Measurements from ENCODE around the gene CREBRF. TPM values are rescaled to one million over a fixed set of nuclear protein-coding genes. Genes with fewer than 3 reads are reported as not detected.
"Not testable (repeated sequence)": the region's sequence is repeated elsewhere in the genome, so short reads cannot be mapped to it uniquely, and the experiment has no call there.

Gene CREBRF
- total RNA-seq, 1 donor from 2014 or later: 8.7 TPM

DNA sequence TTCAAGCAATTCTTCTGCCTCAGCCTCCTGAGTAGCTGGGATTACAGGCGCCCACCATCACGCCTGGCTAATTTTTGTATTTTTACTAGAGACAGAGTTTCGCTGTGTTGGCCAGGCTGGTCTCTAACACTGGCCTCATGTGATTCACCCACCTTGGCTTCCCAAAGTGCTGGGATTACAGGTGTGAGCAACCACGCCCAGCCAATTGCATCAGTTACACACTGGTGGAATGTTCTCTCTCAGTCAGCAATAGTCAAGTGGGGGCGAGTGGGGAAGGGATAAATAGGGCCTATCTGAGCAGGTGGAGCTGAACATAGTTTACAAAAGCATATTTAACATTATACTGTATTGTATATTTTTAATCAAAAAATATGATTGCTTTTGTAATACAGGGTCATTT is 98.5 kb downstream of the CREBRF start:
- H3K4me1 Mint-ChIP-seq (ENCODE audit: low read depth); DNase-seq (ENCODE audit: low spot score); intact Hi-C loops (cut with micrococcal nuclease); H3K4me3 Mint-ChIP-seq (ENCODE audit: low read depth); H3K27ac Mint-ChIP-seq; H3K27me3 Mint-ChIP-seq (ENCODE audit: low read depth); H3K9me3 Mint-ChIP-seq: not testable (repeated sequence)
- peaks cover 48% of the 10 kb centered on the region for H3K36me3 Mint-ChIP-seq (ENCODE audit: low read depth)

DNA sequence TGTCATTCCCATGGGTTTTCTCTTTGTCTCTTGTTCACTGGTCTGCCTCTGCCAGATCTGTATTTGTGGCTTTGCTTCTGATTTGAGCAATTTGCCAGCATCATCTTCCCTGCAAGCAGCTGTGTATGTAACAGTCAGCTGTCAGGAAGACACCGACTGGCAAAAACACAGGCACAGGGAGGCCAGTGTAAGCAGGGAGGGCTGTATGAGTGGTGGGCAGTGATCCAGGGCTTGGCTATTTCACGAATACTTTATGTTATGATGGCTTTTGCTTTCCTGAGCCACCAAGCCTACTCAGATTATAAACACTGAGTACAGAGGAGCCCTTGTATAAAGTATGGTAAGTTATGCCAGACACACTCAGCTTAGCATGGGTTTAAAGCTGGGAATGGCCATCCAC is 99.8 kb downstream of the CREBRF start:
- no peaks in the 10 kb centered on the region for H3K9me3 Mint-ChIP-seq
- H3K27me3 Mint-ChIP-seq (ENCODE audit: low read depth): no peaks in the 10 kb centered on the region
- DNase-seq (ENCODE audit: low spot score): no peak
- peaks cover 48% of the 10 kb centered on the region for H3K36me3 Mint-ChIP-seq (ENCODE audit: low read depth)
- H3K27ac Mint-ChIP-seq: no peak overlapping the region
- intact Hi-C loops (cut with micrococcal nuclease): no loop called here
- no peak overlapping the region for H3K4me3 Mint-ChIP-seq (ENCODE audit: low read depth)
- H3K4me1 Mint-ChIP-seq (ENCODE audit: low read depth): no peaks in the 10 kb centered on the region

DNA sequence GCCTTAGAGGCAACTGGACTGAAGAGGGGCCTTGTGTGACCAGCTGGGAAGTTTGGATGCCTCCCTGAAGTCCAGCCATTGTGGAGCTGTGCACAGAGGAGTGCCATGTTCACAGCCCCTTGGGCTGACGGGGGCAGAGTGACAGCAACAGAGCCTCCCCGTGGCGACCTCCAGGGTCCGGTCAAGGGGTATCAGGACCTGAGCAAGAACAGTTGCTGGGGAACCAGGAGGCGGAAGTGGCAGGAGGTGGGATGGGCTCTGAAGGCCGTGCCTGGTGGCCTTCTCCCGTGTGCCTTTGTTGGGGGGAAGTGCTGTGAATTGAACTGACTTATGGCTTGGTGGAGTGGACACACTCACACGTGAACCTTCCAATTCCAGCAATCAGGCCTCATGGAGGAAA is 102.2 kb downstream of the CREBRF start:
- DNase-seq (ENCODE audit: low spot score): no peak
- Mint-ChIP-seq H3K4me3 (ENCODE audit: low read depth) (no peak overlapping the region), H3K27ac (no peak overlapping the region), H3K27me3 (ENCODE audit: low read depth) (no peaks in the 10 kb centered on the region), H3K36me3 (ENCODE audit: low read depth) (peaks cover 54% of the 10 kb centered on the region), H3K9me3 (no peaks in the 10 kb centered on the region), H3K4me1 (ENCODE audit: low read depth) (no peaks in the 10 kb centered on the region)
- intact Hi-C loops (cut with micrococcal nuclease): no loop called here

DNA sequence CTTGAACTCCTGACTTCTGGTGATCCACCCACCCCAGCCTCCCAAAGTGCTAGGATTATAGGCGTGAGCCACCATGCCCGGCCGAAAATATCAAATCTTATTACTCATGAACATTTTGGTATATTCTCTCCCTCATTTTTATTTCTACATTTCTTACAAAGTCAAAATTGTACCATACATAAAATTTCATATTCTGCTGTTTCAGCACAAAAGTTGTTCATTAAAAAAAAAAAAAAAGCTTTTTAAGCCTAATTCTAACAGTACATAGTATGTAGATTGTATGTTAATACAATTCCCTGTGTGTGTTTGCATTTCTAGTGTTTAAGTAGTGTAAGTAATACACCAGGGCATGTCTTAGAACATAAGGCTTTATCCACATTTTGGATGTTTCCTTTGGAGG is 103.1 kb downstream of the CREBRF start:
- intact Hi-C loops (cut with micrococcal nuclease): no loop called here
- no peak overlapping the region for H3K27ac Mint-ChIP-seq

DNA sequence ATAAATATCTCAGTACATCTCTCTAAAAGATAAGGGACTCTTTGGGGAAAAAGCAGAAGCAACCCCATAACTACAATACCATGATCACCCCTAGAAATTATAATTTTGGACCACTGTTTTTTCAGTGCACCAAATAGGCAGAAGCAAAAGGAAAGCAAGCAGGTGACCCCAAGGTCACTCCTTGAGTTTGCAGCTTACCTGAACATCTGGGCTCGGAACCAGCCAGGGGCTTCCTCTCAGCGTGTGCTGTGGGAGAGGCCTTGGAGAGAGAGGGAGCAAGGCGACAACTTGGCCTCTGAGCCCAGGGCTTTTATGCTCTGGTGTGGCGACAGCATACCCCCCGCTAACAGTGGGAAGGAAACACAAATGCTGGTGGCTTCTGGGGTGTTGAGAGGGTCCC is 105.0 kb downstream of the CREBRF start:
- Mint-ChIP-seq H3K27me3 (ENCODE audit: low read depth) (no peaks in the 10 kb centered on the region), H3K4me1 (ENCODE audit: low read depth) (no peaks in the 10 kb centered on the region), H3K36me3 (ENCODE audit: low read depth) (peaks cover 43% of the 10 kb centered on the region), H3K27ac (no peak overlapping the region), H3K9me3 (no peaks in the 10 kb centered on the region), H3K4me3 (ENCODE audit: low read depth) (no peak overlapping the region)
- no peak for DNase-seq (ENCODE audit: low spot score)
- intact Hi-C loops (cut with micrococcal nuclease): no loop called here

More for the DNA sequence above, 103.1 kb downstream of the CREBRF start:
- no peaks in the 10 kb centered on the region for H3K9me3 Mint-ChIP-seq
- peaks cover 52% of the 10 kb centered on the region for H3K36me3 Mint-ChIP-seq (ENCODE audit: low read depth)
- no peaks in the 10 kb centered on the region for H3K4me1 Mint-ChIP-seq (ENCODE audit: low read depth)
- H3K4me3 Mint-ChIP-seq (ENCODE audit: low read depth): no peak overlapping the region
- H3K27me3 Mint-ChIP-seq (ENCODE audit: low read depth): no peaks in the 10 kb centered on the region
- DNase-seq (ENCODE audit: low spot score): no peak

DNA sequence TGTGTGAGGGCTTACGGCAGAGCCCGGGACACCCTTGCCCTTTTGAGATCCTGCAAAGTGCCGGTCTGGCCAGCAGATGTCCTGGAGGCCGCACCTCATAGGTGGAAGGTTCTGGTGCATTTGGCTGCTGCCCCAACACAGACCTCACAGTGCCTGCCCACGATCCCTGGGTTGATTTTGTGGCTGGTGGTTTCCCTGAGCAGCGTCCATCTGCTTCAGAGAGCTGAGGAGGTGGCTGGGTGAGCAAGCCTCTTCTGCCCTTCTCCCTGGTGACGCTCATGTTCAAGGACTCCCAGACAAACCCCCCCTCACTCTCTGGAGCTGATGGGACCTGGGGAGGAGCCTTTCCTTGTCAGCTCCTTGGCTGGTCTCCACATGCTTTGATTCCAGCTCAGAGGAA is 107.1 kb downstream of the CREBRF start:
- no peak overlapping the region for H3K27ac Mint-ChIP-seq
- DNase-seq (ENCODE audit: low spot score): no peak
- no peaks in the 10 kb centered on the region for H3K9me3 Mint-ChIP-seq
- H3K27me3 Mint-ChIP-seq (ENCODE audit: low read depth): no peaks in the 10 kb centered on the region
- intact Hi-C loops (cut with micrococcal nuclease): no loop called here
- no peaks in the 10 kb centered on the region for H3K4me1 Mint-ChIP-seq (ENCODE audit: low read depth)
- no peak overlapping the region for H3K4me3 Mint-ChIP-seq (ENCODE audit: low read depth)
- peaks cover 37% of the 10 kb centered on the region for H3K36me3 Mint-ChIP-seq (ENCODE audit: low read depth)

DNA sequence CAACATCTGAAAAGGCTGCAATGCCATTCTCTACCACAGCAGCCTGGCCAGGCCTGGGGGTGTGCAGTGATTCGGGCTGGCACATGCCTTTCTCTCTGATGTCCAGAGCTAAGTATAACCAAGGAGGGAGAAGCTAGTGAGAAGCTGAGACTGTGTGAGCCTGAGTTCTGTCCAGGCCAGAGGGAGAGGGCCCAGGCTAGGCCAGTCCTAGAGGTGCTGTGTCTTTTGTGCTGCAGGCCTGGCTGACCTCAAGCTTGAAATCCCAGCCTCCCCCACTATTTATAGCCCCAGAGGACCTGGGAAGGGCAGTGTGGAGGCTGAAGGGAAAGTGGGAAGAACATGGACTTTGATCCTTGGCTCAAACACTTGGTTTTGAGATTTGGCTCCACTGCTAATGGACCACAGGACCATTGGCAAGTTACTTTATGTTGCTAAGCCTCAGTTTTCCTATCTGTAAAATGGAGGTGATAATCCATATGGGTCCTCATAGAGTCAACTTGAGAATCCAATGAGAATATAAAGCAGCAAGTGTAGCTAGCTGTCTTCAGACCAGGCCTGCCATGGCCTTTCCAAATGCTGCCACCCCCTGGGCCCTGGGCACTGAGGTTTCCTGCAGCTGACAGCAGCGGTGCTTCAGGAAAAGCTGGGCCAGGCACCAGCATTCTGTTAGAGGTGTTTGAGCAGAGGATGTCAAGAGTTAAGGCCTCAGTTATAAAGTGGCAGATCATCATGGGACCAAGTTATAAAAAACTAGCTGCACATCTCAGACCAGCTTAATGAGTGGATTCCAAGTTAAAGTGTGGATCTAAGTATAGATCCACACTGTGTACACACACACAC is 109.2 kb downstream of the CREBRF start:
- intact Hi-C loops (cut with micrococcal nuclease): no loop called here
- peaks cover 27% of the 10 kb centered on the region for H3K36me3 Mint-ChIP-seq (ENCODE audit: low read depth)
- no peak overlapping the region for H3K4me3 Mint-ChIP-seq (ENCODE audit: low read depth)
- H3K9me3 Mint-ChIP-seq: no peaks in the 10 kb centered on the region
- no peaks in the 10 kb centered on the region for H3K4me1 Mint-ChIP-seq (ENCODE audit: low read depth)
- no peaks in the 10 kb centered on the region for H3K27me3 Mint-ChIP-seq (ENCODE audit: low read depth)
- DNase-seq (ENCODE audit: low spot score): no peak
- H3K27ac Mint-ChIP-seq: no peak overlapping the region

DNA sequence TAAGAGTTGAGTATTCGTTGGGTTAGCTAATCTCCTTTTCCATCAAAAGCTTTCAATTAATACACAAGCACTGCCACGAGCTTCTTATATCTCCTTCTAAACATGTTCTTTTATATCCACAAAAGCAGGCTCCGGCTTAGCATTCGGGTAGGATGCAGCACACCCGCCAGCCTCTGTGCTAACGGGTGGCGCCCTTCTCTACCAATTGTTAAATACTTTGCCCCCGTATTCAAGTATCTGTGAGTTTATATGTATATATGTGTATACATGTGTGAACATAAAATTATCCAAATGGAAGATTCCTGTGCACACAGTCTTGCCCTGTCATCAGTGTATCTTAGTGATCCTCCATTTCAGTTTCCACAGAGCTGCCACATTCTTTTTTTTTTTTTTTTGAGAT is 116.0 kb downstream of the CREBRF start:
- H3K4me3 Mint-ChIP-seq (ENCODE audit: low read depth): no peak overlapping the region
- no peaks in the 10 kb centered on the region for H3K27me3 Mint-ChIP-seq (ENCODE audit: low read depth)
- H3K4me1 Mint-ChIP-seq (ENCODE audit: low read depth): no peaks in the 10 kb centered on the region
- H3K27ac Mint-ChIP-seq: no peak overlapping the region
- no peaks in the 10 kb centered on the region for H3K9me3 Mint-ChIP-seq
- intact Hi-C loops (cut with micrococcal nuclease): no loop called here
- no peak for DNase-seq (ENCODE audit: low spot score)
- no peaks in the 10 kb centered on the region for H3K36me3 Mint-ChIP-seq (ENCODE audit: low read depth)

DNA sequence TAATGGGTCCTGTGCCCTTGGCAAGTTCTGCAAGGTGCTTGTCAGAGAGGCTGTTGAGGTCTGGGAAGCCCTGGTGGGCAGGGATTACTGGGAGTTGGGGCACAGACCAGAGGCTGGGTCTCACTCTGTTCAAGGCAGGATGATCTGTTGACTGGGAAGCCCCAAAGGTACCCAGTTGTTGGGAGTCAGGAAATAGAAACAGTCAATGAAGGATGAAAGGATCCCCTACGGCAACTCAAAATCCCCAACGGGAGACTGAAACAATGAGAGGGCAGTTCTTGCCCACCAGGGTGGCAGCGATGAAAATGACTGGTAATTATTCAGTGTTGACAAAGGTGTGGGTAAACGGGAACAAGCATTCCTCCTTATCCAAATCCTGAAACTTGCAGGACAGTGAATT is 119.4 kb downstream of the CREBRF start:
- no peaks in the 10 kb centered on the region for H3K4me1 Mint-ChIP-seq (ENCODE audit: low read depth)
- H3K27me3 Mint-ChIP-seq (ENCODE audit: low read depth): no peaks in the 10 kb centered on the region
- intact Hi-C loops (cut with micrococcal nuclease): no loop called here
- H3K9me3 Mint-ChIP-seq: peaks cover 3% of the 10 kb centered on the region
- no peaks in the 10 kb centered on the region for H3K36me3 Mint-ChIP-seq (ENCODE audit: low read depth)
- DNase-seq (ENCODE audit: low spot score): no peak
- no peak overlapping the region for H3K27ac Mint-ChIP-seq
- H3K4me3 Mint-ChIP-seq (ENCODE audit: low read depth): no peak overlapping the region

DNA sequence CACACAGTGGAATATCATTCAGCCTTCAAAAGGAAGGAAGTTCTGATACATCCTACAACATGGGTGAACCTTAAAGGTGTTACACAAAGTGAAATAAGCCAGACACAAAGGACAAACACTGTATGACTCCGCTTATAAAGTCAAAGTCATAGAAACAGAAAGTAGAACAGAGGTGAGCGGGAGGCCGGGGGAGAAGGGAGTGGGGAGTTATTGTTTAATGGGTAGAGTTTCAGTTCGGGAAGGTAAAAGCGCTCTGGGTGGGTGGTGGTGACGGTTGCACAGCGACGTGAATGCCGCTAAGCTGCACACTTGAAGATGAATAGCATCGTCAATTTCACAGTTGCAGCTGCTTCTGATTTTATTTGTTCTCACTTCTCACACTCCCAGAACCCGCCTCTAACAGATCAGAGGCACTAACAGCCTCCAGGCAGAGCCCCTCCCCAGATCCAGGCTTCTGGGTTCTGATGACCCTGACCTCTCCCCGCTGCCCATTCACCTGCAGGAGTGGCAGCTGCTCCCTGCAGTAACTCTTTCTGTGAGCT is 122.3 kb downstream of the CREBRF start:
- H3K27me3 Mint-ChIP-seq (ENCODE audit: low read depth): no peaks in the 10 kb centered on the region
- DNase-seq (ENCODE audit: low spot score): no peak
- intact Hi-C loops (cut with micrococcal nuclease): no loop called here
- H3K27ac Mint-ChIP-seq: no peak overlapping the region
- no peaks in the 10 kb centered on the region for H3K4me1 Mint-ChIP-seq (ENCODE audit: low read depth)
- H3K36me3 Mint-ChIP-seq (ENCODE audit: low read depth): no peaks in the 10 kb centered on the region
- H3K4me3 Mint-ChIP-seq (ENCODE audit: low read depth): no peak overlapping the region
- peaks cover 3% of the 10 kb centered on the region for H3K9me3 Mint-ChIP-seq

DNA sequence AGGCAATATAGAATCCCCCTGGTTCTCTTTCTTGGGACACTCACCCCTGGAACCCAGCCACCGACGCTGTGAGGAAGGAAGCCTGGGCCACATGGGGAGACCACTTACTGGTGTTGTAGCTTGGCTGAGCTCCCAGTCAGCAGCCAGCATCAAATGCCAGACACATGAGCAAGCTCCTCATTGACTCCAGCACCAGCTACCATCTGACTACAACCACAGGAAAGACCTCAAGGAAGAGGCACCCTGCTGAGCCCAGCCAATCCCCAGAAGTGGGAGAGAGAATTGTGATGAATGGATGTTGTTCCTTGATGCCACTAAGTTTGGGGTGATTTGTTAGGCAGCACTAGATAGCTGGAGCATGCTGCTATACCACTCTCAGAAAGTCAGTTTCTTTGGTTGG is 124.2 kb downstream of the CREBRF start:
- DNase-seq (ENCODE audit: low spot score): no peak
- intact Hi-C loops (cut with micrococcal nuclease): no loop called here
- H3K27ac Mint-ChIP-seq: no peak overlapping the region
- no peaks in the 10 kb centered on the region for H3K36me3 Mint-ChIP-seq (ENCODE audit: low read depth)
- no peaks in the 10 kb centered on the region for H3K27me3 Mint-ChIP-seq (ENCODE audit: low read depth)
- H3K9me3 Mint-ChIP-seq: peaks cover 3% of the 10 kb centered on the region
- no peaks in the 10 kb centered on the region for H3K4me1 Mint-ChIP-seq (ENCODE audit: low read depth)
- H3K4me3 Mint-ChIP-seq (ENCODE audit: low read depth): no peak overlapping the region

DNA sequence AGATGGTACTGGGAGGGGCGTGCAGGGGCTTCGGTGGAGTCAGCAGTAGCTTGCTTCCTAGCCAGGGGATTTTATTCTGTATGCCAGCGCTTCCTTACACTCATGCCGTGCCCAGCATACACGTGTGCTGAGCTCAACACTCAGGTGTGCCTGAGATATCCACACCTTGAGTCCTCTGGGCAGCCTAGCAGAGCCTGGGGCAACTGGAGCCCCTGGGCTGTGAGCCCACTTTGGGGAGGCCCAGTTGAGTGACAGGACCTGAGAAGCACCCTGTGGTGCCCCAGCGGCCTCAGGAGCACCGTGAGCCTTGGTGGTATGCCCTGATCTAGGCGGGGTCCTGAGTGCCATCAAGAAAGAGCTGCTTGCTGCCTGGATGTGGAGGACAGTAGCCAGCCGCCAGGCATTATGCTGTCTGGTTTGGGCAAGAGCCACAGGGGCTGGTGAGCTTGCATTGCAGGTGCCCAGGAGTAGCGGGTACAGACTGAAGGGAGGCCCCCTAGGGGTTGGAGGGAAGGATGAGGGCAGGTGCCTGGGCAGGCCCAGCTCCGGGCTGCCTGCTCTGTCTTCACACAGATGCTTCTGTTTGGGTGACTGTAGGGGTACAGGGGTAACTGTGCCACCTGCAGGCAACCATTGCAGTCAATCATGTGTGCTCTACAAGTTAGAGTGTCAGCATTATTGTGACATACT is 131.0 kb downstream of the CREBRF start:
- H3K4me3 Mint-ChIP-seq (ENCODE audit: low read depth): no peak overlapping the region
- H3K27me3 Mint-ChIP-seq (ENCODE audit: low read depth): no peaks in the 10 kb centered on the region
- H3K4me1 Mint-ChIP-seq (ENCODE audit: low read depth): no peaks in the 10 kb centered on the region
- intact Hi-C loops (cut with micrococcal nuclease): no loop called here
- no peak for DNase-seq (ENCODE audit: low spot score)
- no peaks in the 10 kb centered on the region for H3K36me3 Mint-ChIP-seq (ENCODE audit: low read depth)
- no peak overlapping the region for H3K27ac Mint-ChIP-seq
- no peaks in the 10 kb centered on the region for H3K9me3 Mint-ChIP-seq

DNA sequence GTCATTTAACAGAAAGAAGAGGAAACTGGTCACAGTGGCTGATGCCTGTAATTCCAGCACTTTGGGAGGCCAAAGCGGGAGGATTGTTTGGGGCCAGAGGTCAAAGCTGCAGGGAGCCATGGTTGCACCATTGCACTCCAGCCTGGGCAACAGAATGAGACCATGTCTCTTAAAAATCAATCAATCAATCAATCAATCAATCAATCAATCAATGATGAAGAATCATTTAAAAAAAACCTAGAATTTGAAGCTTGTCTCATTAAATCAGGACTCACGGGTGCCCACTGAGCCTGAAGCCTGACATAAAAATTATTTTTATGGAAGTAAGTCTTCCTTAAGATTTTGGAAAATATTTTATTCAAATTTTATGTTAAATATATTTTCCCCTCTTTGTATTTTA is 132.1 kb downstream of the CREBRF start:
- Mint-ChIP-seq H3K4me1 (ENCODE audit: low read depth) (no peaks in the 10 kb centered on the region), H3K36me3 (ENCODE audit: low read depth) (no peaks in the 10 kb centered on the region), H3K9me3 (no peaks in the 10 kb centered on the region), H3K27me3 (ENCODE audit: low read depth) (no peaks in the 10 kb centered on the region), H3K27ac (no peak overlapping the region), H3K4me3 (ENCODE audit: low read depth) (no peak overlapping the region)
- intact Hi-C loops (cut with micrococcal nuclease): no loop called here
- no peak for DNase-seq (ENCODE audit: low spot score)
